Suprapubic skin (tissue), 4 donors: ENCODE results near the gene SPINK6. TPM values are rescaled to one million over a fixed set of nuclear protein-coding genes. Genes with fewer than 3 reads are reported as not detected.
A peak's percentile ranks its signal among the peaks of the same experiment; 100 is the strongest.

Experiments used
- DNase-seq, 2 donors: peaks; one replicate each; pipeline ENCODE4 v3.0.0-alpha.2; 2019; ENCODE audit warnings: low spot score in 2 of 2
- H3K27ac ChIP-seq: fragments of 200-600 bp; sonication (generic); one replicate; pipeline ENCODE4 v1.5.1; 2019
- H3K27me3 ChIP-seq: fragments of 200-600 bp; sonication (generic); one replicate; pipeline ENCODE4 v1.5.1; 2019
- H3K36me3 ChIP-seq: fragments of 200-600 bp; sonication (generic); one replicate; pipeline ENCODE4 v1.5.1; 2019
- H3K4me1 ChIP-seq: fragments of 200-600 bp; sonication (generic); one replicate; pipeline ENCODE4 v1.5.1; 2019
- H3K4me3 ChIP-seq: fragments of 200-600 bp; sonication (generic); one replicate; pipeline ENCODE4 v1.5.1; 2019; ENCODE audit warnings: mild to moderate bottlenecking
- H3K9me3 ChIP-seq: fragments of 200-600 bp; sonication (generic); one replicate; pipeline ENCODE4 v1.5.1; 2019
- EP300 ChIP-seq: sonication (generic); formaldehyde crosslinking; IDR thresholded peaks from one replicate; pipeline ENCODE4 v1.6.1; 2017; ENCODE audit warnings: antibody characterized with exemption
- POLR2A ChIP-seq, 2 donors: fragments of 450-650 bp; IDR thresholded peaks; one replicate each; pipeline ENCODE4 v1.6.1; 2017; ENCODE audit warnings: antibody characterized with exemption in 2 of 2, mild to moderate bottlenecking in 2 of 2, moderate library complexity in 2 of 2
- POLR2AphosphoS5 ChIP-seq, 3 donors: sonication (generic); formaldehyde crosslinking; IDR thresholded peaks; one replicate each; pipeline ENCODE4 v1.6.1; 2017; ENCODE audit warnings: antibody characterized with exemption in 3 of 3
- WGBS: methylation state at CpG from one replicate; pipeline ENCODE4 v1.1.5; 2018; 5-methylcytosine and 5-hydroxymethylcytosine counted together
- total RNA-seq, 4 donors: library from RNA; depleted of rRNA; stranded (reverse); fragments of >200 nt; gene quantifications; one replicate each; pipeline ENCODE4 v1.1.0, GENCODE V29; 2016
- TF ChIP-seq, protein P1 (sequence below), 2 donors: fragments of 200-600 bp in 1 of 2; fragments of 450-650 bp in 1 of 2; sonication (generic) in 1 of 2; IDR thresholded peaks; one replicate each; pipeline ENCODE4 v1.5.1; 2016 to 2019; ENCODE audit warnings: antibody characterized with exemption in 2 of 2, mild to moderate bottlenecking in 1 of 2, moderate library complexity in 1 of 2

SPINK6 gene
- total RNA-seq, 4 donors from 2014 or later: 2.3 TPM; not detected in 3

DNA sequence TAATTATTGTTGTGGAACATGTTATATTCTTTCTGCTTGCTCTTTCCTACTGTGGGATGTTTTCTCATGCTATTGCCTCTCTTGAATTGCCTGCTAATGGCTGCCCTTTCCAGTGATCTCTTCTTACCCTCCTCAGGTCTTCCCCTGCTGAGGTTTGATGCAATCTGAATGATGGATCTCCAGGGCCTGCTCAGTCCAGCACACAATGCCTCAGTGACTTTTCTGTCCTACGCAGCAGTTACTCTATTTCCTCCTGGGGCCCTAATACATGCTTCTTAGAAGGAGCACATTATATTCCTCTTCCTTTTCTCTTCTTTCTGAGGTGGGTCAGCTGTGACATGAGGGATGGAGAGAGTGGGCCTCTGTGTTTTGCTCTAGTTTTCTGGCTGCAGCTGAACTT is 34.6 kb upstream of the SPINK6 start, which contains the start of gene SPINK14:
SPINK14 (plus strand) TSS at position 301 of the 400 bp plus-strand sequence. CDS start 1,187 bp downstream, outside the sequence.
- TF ChIP-seq POLR2AphosphoS5 (IDR thresholded peaks at IDR 0.05): no peak
- TF ChIP-seq, protein P1, sequence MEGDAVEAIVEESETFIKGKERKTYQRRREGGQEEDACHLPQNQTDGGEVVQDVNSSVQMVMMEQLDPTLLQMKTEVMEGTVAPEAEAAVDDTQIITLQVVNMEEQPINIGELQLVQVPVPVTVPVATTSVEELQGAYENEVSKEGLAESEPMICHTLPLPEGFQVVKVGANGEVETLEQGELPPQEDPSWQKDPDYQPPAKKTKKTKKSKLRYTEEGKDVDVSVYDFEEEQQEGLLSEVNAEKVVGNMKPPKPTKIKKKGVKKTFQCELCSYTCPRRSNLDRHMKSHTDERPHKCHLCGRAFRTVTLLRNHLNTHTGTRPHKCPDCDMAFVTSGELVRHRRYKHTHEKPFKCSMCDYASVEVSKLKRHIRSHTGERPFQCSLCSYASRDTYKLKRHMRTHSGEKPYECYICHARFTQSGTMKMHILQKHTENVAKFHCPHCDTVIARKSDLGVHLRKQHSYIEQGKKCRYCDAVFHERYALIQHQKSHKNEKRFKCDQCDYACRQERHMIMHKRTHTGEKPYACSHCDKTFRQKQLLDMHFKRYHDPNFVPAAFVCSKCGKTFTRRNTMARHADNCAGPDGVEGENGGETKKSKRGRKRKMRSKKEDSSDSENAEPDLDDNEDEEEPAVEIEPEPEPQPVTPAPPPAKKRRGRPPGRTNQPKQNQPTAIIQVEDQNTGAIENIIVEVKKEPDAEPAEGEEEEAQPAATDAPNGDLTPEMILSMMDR (IDR thresholded peaks at IDR 0.05): no peak
- TF ChIP-seq POLR2A (IDR thresholded peaks at IDR 0.05): no peak
- TF ChIP-seq EP300: no peak
- 90% methylated on average over 1 of the region's 1 CpG for WGBS
- H3K4me1 ChIP-seq: no peaks in the 10 kb centered on the region
- no peak within 1 kb of the TSS for H3K4me3 ChIP-seq
- H3K9me3 ChIP-seq: no peaks in the 10 kb centered on the region
- H3K27me3 ChIP-seq: no peaks in the 10 kb centered on the region
- no peak within 1 kb of the TSS for H3K27ac ChIP-seq
- no peak for DNase-seq
- no peaks in the 10 kb centered on the region for H3K36me3 ChIP-seq

DNA sequence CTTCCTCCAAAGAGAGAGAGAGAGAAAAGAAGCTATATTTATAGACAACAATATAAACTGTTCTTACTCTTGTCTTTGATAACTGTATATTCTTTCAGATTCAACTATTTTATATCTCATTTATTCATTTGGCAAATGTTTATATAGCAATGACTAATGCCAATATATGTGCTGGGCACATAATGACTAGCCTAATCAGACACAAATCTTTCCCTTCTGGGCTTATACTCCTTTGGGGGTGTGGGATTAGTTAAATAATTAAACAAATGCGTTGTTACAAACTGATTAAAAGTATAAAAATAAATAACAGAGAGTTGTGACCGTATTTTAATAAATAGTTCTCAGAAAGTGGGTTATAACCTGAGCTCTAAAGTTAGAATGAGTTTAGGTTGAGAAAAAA is 30.5 kb upstream of the SPINK6 start:
- no peak overlapping the region for H3K4me3 ChIP-seq

DNA sequence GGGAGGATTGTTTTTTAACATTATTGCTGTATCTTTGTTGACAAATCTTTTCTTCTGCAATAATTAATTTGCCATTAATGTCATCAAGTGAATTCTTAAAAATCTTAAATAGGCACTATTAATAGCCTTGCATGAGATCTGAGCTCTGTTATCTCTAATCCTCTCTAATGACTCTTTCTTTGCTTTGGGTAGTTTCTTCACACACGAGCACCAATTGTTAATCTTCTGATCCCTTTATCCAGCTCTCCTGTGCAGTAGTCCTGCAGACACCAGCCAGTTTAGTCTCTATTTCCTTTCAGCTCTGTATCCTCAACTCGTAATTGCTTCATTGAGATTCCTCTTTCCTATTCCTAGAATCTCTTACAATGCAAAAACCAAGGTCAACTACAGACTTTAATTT is 26.4 kb upstream of the SPINK6 start:
- 51% methylated on average over 2 of the region's 2 CpGs for WGBS
- H3K4me1 ChIP-seq: no peaks in the 10 kb centered on the region
- H3K27me3 ChIP-seq: no peaks in the 10 kb centered on the region
- no peak overlapping the region for H3K4me3 ChIP-seq
- no peaks in the 10 kb centered on the region for H3K36me3 ChIP-seq
- no peak overlapping the region for H3K27ac ChIP-seq
- TF ChIP-seq EP300: no peak
- TF ChIP-seq POLR2AphosphoS5 (IDR thresholded peaks at IDR 0.05): no peak
- no peak for TF ChIP-seq POLR2A (IDR thresholded peaks at IDR 0.05)
- TF ChIP-seq, protein P1 (IDR thresholded peaks at IDR 0.05): no peak
- no peak for DNase-seq
- no peaks in the 10 kb centered on the region for H3K9me3 ChIP-seq

More for the DNA sequence above, 30.5 kb upstream of the SPINK6 start:
- no peak for DNase-seq
- Histone ChIP-seq H3K4me1 (no peaks in the 10 kb centered on the region), H3K27me3 (no peaks in the 10 kb centered on the region), H3K27ac (no peak overlapping the region), H3K9me3 (no peaks in the 10 kb centered on the region), H3K36me3 (no peaks in the 10 kb centered on the region)
- WGBS: 54% methylated on average over 2 of the region's 2 CpGs
- TF ChIP-seq, protein P1 (IDR thresholded peaks at IDR 0.05): no peak
- no peak for TF ChIP-seq POLR2A (IDR thresholded peaks at IDR 0.05)
- no peak for TF ChIP-seq EP300
- TF ChIP-seq POLR2AphosphoS5 (IDR thresholded peaks at IDR 0.05): no peak

DNA sequence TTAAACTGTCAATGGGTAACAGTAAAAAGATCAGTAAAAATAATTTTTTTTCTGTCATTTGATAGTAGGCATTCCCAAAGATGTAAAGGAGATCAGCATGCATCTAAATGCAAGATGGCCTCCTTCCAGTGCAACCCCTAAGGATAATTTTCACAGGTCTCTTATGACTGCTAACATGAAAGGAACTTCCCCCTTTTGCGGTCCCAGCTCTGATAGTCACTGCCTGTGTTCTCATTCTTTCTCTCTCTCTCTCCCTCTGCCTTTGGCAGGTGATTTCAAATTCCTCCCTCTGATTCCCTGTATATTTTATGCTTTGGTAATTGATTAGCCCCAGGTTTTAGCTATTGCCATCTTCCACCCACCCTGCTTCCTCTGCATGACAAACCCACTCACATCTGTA is 25.6 kb upstream of the SPINK6 start:
- H3K4me3 ChIP-seq: no peak overlapping the region
- no peaks in the 10 kb centered on the region for H3K36me3 ChIP-seq
- WGBS: 71% methylated on average over 1 of the region's 1 CpG
- H3K27ac ChIP-seq: no peak overlapping the region
- no peak for TF ChIP-seq EP300
- TF ChIP-seq POLR2A (IDR thresholded peaks at IDR 0.05): no peak
- TF ChIP-seq, protein P1 (IDR thresholded peaks at IDR 0.05): no peak
- TF ChIP-seq POLR2AphosphoS5 (IDR thresholded peaks at IDR 0.05): no peak
- H3K27me3 ChIP-seq: no peaks in the 10 kb centered on the region
- H3K9me3 ChIP-seq: no peaks in the 10 kb centered on the region
- no peak for DNase-seq
- no peaks in the 10 kb centered on the region for H3K4me1 ChIP-seq

DNA sequence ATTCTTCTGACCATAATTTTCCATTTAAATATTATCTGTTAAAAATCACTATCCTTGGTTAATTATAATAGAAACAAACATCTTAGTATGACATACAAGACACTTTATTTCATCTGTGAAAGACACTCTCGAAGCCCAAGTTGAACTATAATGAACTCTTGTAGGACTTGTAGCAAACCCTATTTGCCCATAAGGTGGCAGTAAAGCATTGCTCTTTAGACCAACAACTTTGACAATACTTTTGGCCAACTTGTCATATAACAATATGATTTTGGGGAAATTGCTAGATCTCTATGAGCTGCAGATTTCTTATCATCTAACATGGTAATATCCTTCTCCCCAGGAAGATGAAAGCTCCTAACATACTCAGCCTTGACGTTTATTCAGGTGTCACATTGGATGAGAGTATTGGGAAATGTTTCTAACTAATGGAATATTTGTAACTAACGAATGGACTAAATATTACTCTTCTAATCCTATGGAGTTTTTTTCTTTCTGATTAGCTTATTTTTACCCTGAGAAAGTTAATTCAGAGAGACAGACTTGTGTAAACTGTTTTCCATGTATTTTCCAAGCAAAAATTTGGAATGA is 23.5 kb upstream of the SPINK6 start:
- Histone ChIP-seq H3K36me3 (no peaks in the 10 kb centered on the region), H3K4me1 (no peaks in the 10 kb centered on the region), H3K27ac (no peak overlapping the region), H3K27me3 (no peaks in the 10 kb centered on the region), H3K4me3 (no peak overlapping the region), H3K9me3 (no peaks in the 10 kb centered on the region)
- TF ChIP-seq POLR2AphosphoS5 (IDR thresholded peaks at IDR 0.05): no peak
- TF ChIP-seq, protein P1 (IDR thresholded peaks at IDR 0.05): peak; percentile 41 to 51
- DNase-seq: no peak
- WGBS: 33% methylated on average over 3 of the region's 3 CpGs
